HG02623 (cell line): ENCODE data around the gene BMP6.

ENCODE experiments used
- ATAC-seq: cut with Tn5 transposase; IDR thresholded peaks from one replicate; pipeline ENCODE4 v1.9.1; 2021; ENCODE audit warnings: moderate library complexity; ENCODE audit not compliant: unreplicated experiment

BMP6 gene

GRCh38 chr6:7919871-7920270 is 194.0 kb downstream of the BMP6 start:
- ATAC-seq = no peak

DNA sequence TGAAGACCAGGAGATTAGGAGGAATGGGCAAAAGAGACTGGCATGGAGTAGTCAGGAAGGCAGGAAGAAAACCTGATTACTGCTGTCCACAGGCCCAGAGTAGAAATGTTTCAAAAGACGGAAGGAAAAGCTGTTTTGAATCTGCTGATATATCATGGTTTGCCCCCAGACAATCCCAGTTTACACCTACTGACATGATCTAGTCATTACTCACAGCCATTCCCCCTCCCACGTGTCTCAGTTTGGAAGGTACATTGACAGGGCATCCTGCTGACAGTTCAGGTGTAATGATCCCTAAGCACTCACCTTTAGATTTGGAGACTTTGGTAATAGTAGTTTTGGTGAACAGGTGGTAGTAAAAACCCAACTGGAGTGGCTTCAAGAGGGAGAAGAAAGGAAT is 194.5 kb downstream of the BMP6 start:
- ATAC-seq = no peak

DNA sequence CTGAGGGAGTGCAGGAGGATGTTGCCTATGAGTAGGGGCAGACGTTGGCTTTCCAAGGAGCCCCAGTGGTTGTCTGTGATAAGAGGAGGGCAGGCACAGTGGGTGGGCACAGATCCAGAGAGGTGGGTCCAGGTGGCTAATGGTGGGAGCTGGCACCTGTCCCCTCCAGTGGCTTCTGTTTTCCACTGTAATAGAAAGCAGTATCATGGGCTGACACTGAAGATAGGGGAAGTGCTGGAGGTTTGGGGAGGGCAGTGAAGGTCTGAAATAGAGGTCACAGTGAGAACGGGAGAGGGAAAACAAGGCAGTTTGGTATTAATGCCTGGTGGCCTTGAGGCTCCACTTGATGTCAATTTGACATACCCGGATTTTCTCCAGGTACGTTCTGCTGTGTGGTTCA is 195.1 kb downstream of the BMP6 start:
- ATAC-seq = no peak

- ATAC-seq = no peak
Measured at GRCh38 chr6:7921632-7922092, 195.8 kb downstream of the BMP6 start.

DNA sequence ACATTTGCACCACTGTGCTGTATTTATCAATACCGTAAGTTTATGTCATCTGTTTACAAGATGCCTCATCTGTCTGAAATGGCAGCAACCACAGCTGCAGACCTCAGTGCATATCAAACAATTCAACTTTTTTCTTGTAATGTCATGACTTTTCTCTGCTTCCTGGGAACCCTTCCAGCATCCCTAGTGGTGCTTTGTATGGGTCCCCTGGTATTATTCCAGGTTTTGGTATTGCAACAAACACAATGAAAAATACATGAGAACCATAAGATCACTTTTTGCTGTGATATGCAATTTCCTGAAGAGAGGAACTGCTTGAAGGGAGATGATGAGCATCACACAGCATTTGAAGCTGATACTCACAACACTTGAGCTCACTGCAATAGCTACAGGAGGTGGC is 196.7 kb downstream of the BMP6 start:
- no peak for ATAC-seq

DNA sequence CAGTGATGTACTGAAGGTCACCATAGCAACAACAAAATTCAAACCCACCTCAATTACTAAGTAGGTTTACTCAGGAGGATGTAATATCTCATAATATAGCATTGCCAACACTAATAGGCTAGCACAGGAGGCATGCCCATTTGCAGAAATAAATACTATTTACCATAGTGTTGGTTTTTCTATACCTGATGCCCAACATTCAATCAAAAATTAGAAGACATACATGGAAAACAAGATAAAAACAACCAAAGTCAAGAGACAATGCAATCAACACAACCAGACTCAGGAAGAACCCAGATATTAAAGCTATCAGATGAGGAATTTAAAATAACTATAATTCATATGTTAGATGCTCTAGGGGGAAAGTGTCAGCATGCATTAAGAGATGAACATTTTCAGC is 199.0 kb downstream of the BMP6 start:
- no peak for ATAC-seq
